Thymus (tissue), 14 donors: ENCODE data around the gene PSMC6. TPM values are rescaled to one million over a fixed set of nuclear protein-coding genes. Genes with fewer than 3 reads are reported as not detected.
A peak's percentile ranks its signal among the peaks of the same experiment; 100 is the strongest.

Experiments
- DNase-seq, 9 donors: peaks; one replicate each; pipeline ENCODE4 v3.0.0-alpha.2; 2013; ENCODE audit warnings: low spot score in 9 of 9, low read depth in 6 of 9, missing footprints in 1 of 9
- H3K27ac ChIP-seq, 2 donors: one replicate each; pipeline ENCODE4 v1.5.1; 2013; ENCODE audit warnings: control low read depth in 1 of 2, low read depth in 1 of 2, low read length in 1 of 2, mild to moderate bottlenecking in 1 of 2, moderate library complexity in 1 of 2
- H3K27me3 ChIP-seq, 2 donors: one replicate each; pipeline ENCODE4 v1.5.1; 2013; ENCODE audit warnings: low read length in 1 of 2; ENCODE audit not compliant: control insufficient read depth in 2 of 2, insufficient read depth in 1 of 2
- H3K36me3 ChIP-seq, 2 donors: one replicate each; pipeline ENCODE4 v1.5.1; 2013; ENCODE audit warnings: low read length in 1 of 2, mild to moderate bottlenecking in 1 of 2, moderate library complexity in 1 of 2; ENCODE audit not compliant: control insufficient read depth in 2 of 2, insufficient read depth in 2 of 2
- H3K4me1 ChIP-seq, 2 donors: one replicate each; pipeline ENCODE4 v1.5.1; 2013; ENCODE audit warnings: low read length in 2 of 2; ENCODE audit not compliant: control insufficient read depth in 2 of 2, insufficient read depth in 2 of 2
- H3K4me3 ChIP-seq, 2 donors: one replicate each; pipeline ENCODE4 v1.5.1; 2013; ENCODE audit warnings: low read length in 2 of 2, control low read depth in 1 of 2, mild to moderate bottlenecking in 1 of 2
- H3K9me3 ChIP-seq, 2 donors: one replicate each; pipeline ENCODE4 v1.5.1; 2013; ENCODE audit warnings: low read length in 1 of 2, mild to moderate bottlenecking in 1 of 2; ENCODE audit not compliant: control insufficient read depth in 2 of 2, insufficient read depth in 1 of 2
- WGBS: extraction: QIAGEN DNeasy Blood & Tissue Kit; methylation state at CpG from one replicate; pipeline ENCODE4 v1.1.7; 2013; 5-methylcytosine and 5-hydroxymethylcytosine counted together
- long read RNA-seq, 10 donors: transcript quantifications; one replicate each; lab custom pipeline, GENCODE V29; 2026
- polyA plus RNA-seq: library from polyadenylated mRNA; stranded (reverse); fragments of 200-250 nt; gene quantifications from one replicate; pipeline ENCODE4 v1.2.3, GENCODE V29; 2013
- total RNA-seq: library from RNA; stranded (reverse); fragments of 120-200 nt; gene quantifications from one replicate; pipeline ENCODE4 v1.2.4, GENCODE V29; 2013
- donor health status: healthy.

PSMC6 gene
- total RNA-seq: 141 TPM
- 150 TPM for polyA plus RNA-seq
- long read RNA-seq, donor 1, partial matches to known transcripts: 0 of 2 reads
- long read RNA-seq, donor 1, other reads (novel, unspliced or antisense): 0 of 2 reads
- long read RNA-seq, donor 2: 0 reads
- long read RNA-seq, donor 3, transcript PSMC6-201 (14 exons, 2,188 nt): major isoform, 71 of 102 reads
- long read RNA-seq, donor 3, transcript PSMC6-217 (2 exons, 611 nt): minor isoform, 8 of 102 reads
- long read RNA-seq, donor 3, partial matches to known transcripts: 21 of 102 reads
- long read RNA-seq, donor 3, other reads (novel, unspliced or antisense): 0 of 102 reads
- long read RNA-seq, donor 4, transcript PSMC6-201 (14 exons, 2,188 nt): major isoform, 20 of 43 reads
- long read RNA-seq, donor 4, partial matches to known transcripts: 16 of 43 reads
- long read RNA-seq, donor 4, other reads (novel, unspliced or antisense): 0 of 43 reads
- long read RNA-seq, donor 5, transcript PSMC6-201 (14 exons, 2,188 nt): major isoform, 83 of 101 reads
- long read RNA-seq, donor 5, transcript PSMC6-217 (2 exons, 611 nt): minor isoform, 9 of 101 reads
- long read RNA-seq, donor 5, partial matches to known transcripts: 0 of 101 reads
- long read RNA-seq, donor 5, other reads (novel, unspliced or antisense): 0 of 101 reads
- long read RNA-seq, donor 6, transcript PSMC6-217 (2 exons, 611 nt): minor isoform, 10 of 49 reads
- long read RNA-seq, donor 6, transcript PSMC6-201 (14 exons, 2,188 nt): major isoform, 37 of 49 reads
- long read RNA-seq, donor 6, partial matches to known transcripts: 0 of 49 reads
- long read RNA-seq, donor 6, other reads (novel, unspliced or antisense): 0 of 49 reads
- long read RNA-seq, donor 7, transcript PSMC6-201 (14 exons, 2,188 nt): major isoform, 55 of 58 reads
- long read RNA-seq, donor 7, partial matches to known transcripts: 0 of 58 reads
- long read RNA-seq, donor 7, other reads (novel, unspliced or antisense): 0 of 58 reads
- long read RNA-seq, donor 8, transcript PSMC6-201 (14 exons, 2,188 nt): major isoform, 19 of 26 reads
- long read RNA-seq, donor 8, partial matches to known transcripts: 7 of 26 reads
- long read RNA-seq, donor 8, other reads (novel, unspliced or antisense): 0 of 26 reads
- long read RNA-seq, donor 9, transcript PSMC6-217 (2 exons, 611 nt): minor isoform, 5 of 45 reads
- long read RNA-seq, donor 9, transcript PSMC6-201 (14 exons, 2,188 nt): major isoform, 28 of 45 reads
- long read RNA-seq, donor 9, partial matches to known transcripts: 8 of 45 reads
- long read RNA-seq, donor 9, other reads (novel, unspliced or antisense): 0 of 45 reads
- long read RNA-seq, donor 10, transcript PSMC6-201 (14 exons, 2,188 nt): major isoform, 39 of 52 reads
- long read RNA-seq, donor 10, partial matches to known transcripts: 10 of 52 reads
- long read RNA-seq, donor 10, other reads (novel, unspliced or antisense): 0 of 52 reads

DNA sequence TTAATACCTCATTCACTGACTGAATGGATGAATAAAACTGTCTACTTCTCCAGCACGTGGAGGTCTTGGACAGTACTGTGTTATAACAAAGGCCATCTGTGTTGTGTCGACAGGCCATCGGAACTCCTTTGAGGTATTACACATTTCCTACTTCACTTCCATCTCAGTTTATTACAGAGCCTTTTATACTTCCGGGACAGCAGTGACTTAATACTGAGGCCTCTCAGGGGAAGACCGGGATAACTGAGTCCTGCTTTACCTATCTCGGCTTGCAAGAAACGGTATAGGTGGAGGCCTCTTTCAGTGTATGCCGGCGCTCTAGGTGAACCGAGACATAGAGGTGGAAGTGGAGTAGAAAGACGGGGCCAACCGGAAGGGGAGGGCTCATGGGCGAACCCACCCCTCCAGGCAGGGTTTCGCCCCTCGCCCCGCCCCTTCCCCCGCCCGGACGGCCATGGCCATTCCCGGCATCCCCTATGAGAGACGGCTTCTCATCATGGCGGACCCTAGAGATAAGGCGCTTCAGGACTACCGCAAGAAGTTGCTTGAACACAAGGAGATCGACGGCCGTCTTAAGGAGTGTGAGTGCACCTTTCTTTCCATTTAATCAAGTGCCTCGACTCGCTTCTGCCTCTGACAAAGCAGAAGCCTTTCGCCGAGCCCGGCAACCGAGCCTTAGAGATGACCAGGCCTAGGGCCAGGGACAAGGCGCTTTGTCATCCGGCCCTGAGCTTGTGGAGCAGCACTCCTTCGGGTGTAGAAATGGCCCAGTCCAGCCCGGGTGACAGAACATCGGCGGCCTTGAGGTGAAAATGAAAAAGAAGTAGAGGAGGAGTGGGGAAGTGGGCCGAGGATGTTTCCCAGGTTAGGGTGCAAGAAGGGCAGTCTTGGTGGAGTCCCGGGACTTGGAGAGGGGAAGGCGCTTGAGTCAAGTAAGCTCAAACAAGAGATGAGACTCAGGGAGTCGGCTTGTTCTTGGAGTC, at the start of gene PSMC6:
PSMC6 (plus strand) TSS at position 477 of the 983 bp plus-strand sequence; CDS start at position 497, 20 bp downstream.
- Histone ChIP-seq H3K4me1 (peaks cover 8 to 12% of the 10 kb centered on the region in 2 donors), H3K27me3 (no peaks in the 10 kb centered on the region), H3K9me3 (no peaks in the 10 kb centered on the region), H3K4me3 (peak within 1 kb of the TSS; percentile 78 to 89), H3K36me3 (peaks cover 5 to 35% of the 10 kb centered on the region in 2 donors), H3K27ac (peak within 1 kb of the TSS; percentile 91 to 95)
- under 1% methylated on average over 43 of the region's 43 CpGs for WGBS
- DNase-seq: peak; percentile 74 to 96 (median 86)

DNA sequence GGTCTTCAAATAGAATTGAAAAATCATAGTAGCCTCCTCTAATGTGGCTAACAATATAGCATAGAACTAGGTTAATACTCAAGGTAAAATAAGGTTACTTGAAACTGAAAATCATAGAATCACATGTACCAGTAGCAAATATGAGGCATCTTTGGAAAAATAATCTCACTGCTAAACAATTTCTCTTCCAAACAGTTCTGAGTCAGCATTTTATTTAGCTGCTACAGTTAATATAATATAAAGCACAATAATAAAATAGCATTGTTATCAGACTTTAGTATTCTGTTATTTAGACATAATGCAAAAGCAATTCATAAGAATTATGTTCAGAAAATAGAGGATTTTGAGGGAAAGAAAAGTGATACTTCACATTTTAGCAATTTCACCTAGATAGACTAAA, 46.7 kb upstream of the PSMC6 start:
- H3K9me3 ChIP-seq: no peaks in the 10 kb centered on the region
- peaks cover 0 to 9% of the 10 kb centered on the region in 2 donors for H3K36me3 ChIP-seq
- H3K4me3 ChIP-seq: no peak overlapping the region
- no peaks in the 10 kb centered on the region for H3K27me3 ChIP-seq
- no peaks in the 10 kb centered on the region for H3K4me1 ChIP-seq
- no peak overlapping the region for H3K27ac ChIP-seq
- no peak for DNase-seq

DNA sequence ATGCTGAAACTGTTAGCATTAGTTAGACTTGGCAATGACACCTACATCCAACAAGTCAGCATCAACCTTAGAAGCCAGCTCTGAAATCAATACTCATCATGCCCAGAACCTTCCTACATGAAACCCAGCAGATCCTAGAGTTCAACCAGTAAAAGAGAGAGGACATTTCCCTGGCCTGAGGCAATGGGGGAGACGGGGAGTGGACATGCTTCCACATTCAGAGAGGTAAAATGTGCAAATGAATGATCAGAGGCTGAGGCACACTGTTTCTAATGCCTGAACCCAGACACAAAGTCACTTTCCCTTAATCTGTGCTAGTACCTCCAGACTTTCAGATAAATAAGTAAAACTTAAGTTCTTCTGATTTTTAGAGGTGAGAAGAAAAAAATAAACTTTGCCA, 46.2 kb upstream of the PSMC6 start:
- Histone ChIP-seq H3K27ac (no peak overlapping the region), H3K27me3 (no peaks in the 10 kb centered on the region), H3K4me3 (no peak overlapping the region), H3K36me3 (peaks cover 0 to 7% of the 10 kb centered on the region in 2 donors), H3K9me3 (no peaks in the 10 kb centered on the region), H3K4me1 (no peaks in the 10 kb centered on the region)
- 96% methylated on average over 1 of the region's 1 CpG for WGBS
- no peak for DNase-seq

DNA sequence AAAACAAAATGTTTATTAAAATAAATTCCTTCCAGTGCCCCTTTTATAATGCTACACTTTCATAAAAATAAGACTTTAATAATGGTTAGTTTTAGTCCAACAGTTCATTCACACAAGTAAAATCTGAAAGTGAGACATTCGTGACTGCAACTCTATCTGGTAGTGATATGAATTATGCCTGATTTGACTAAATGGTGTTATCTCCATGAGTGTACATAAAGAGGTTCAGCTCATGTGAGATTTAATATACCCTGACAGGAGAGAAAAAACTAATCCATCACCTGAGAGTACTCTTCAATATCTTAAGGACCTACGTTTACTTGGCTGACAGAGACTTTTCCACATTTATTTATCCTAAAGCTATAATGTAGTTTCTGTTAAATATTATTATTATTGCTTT, 45.7 kb upstream of the PSMC6 start:
- no peaks in the 10 kb centered on the region for H3K27me3 ChIP-seq
- no peak for DNase-seq
- no peak overlapping the region for H3K27ac ChIP-seq
- peaks cover 0 to 7% of the 10 kb centered on the region in 2 donors for H3K36me3 ChIP-seq
- no peaks in the 10 kb centered on the region for H3K9me3 ChIP-seq
- WGBS: 96% methylated on average over 2 of the region's 2 CpGs
- no peak overlapping the region for H3K4me3 ChIP-seq
- H3K4me1 ChIP-seq: no peaks in the 10 kb centered on the region

DNA sequence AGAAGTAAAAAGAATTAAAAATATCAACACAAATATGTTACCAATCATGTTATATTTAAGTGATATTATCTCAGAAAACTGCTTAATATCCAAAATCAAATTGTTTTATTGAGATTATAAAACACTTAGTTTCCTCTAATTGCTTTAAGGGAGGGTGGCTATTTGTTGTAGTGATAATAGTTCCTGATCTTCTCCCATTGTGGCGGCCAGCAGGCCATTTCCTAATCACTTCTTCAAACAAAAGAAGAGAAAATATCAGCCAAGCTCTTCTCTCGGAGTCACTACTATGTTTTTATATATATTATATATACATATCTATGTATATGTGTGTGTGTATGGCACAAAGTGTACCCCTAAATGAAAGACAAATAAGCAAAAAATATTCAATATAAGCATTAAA, 43.1 kb upstream of the PSMC6 start:
- H3K27ac ChIP-seq: no peak overlapping the region
- WGBS: 98% methylated on average over 2 of the region's 2 CpGs
- no peaks in the 10 kb centered on the region for H3K36me3 ChIP-seq
- no peak overlapping the region for H3K4me3 ChIP-seq
- DNase-seq: no peak
- no peaks in the 10 kb centered on the region for H3K27me3 ChIP-seq
- no peaks in the 10 kb centered on the region for H3K4me1 ChIP-seq
- H3K9me3 ChIP-seq: no peaks in the 10 kb centered on the region

DNA sequence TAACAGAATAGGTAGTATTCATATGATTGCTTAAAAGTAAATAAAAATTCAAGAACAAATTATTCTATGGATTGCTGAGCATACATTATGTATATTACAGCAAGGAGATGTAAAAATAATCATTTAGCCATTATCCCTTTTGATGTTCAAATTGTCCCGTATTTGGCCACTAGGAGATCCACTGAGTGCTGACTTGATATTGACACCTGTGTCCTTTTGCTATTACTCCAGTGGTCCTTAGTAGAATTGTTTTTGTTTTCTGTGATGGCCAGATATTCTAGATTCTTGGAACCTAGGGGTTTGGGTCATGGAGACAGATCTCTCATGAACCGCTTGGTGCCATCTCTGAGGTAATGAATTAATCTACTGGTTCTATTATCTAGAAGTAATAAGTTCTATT, 28.4 kb upstream of the PSMC6 start:
- no peak for DNase-seq
- H3K36me3 ChIP-seq: peaks cover 0 to 9% of the 10 kb centered on the region in 2 donors
- WGBS: 98% methylated on average over 2 of the region's 2 CpGs
- H3K4me3 ChIP-seq: no peak overlapping the region
- H3K27ac ChIP-seq: no peak overlapping the region
- no peaks in the 10 kb centered on the region for H3K9me3 ChIP-seq
- H3K27me3 ChIP-seq: no peaks in the 10 kb centered on the region
- no peaks in the 10 kb centered on the region for H3K4me1 ChIP-seq

DNA sequence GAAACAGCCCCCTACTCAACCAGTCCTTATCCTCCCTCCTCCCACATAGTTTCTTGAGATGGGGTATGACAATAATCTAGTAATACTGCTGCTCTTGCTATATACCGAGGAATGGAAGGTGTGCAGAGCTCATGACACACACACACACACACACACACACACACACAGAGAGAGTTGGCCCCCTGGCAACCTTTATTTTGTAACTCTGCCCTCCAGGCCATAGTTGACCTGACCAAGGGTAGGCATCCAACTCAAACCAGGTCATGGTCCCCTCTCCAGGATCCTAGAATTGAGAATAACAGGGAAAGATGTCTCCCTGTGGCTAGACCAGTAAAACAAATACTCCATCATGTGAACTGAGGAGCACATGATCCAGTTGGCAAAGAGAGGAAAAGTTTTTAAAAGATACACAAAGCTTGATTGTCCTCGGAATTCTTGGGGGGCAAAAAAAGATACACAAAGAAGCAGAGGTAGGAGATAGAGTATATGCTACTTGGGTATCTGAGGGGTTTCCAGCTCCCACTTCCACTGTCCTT, 22.9 kb upstream of the PSMC6 start:
- WGBS: 97% methylated on average over 2 of the region's 2 CpGs
- Histone ChIP-seq H3K9me3 (no peaks in the 10 kb centered on the region), H3K36me3 (no peaks in the 10 kb centered on the region), H3K4me3 (no peak overlapping the region), H3K27ac (no peak overlapping the region), H3K4me1 (peaks cover 0 to 2% of the 10 kb centered on the region in 2 donors), H3K27me3 (no peaks in the 10 kb centered on the region)
- DNase-seq: no peak
